ENCODE data around the gene ACBD6. TPM values are rescaled to one million over a fixed set of nuclear protein-coding genes. Genes with fewer than 3 reads are reported as not detected.

The ACBD6 gene
- total RNA-seq, 1 experiment from 2014 or later, result 136 TPM

DNA sequence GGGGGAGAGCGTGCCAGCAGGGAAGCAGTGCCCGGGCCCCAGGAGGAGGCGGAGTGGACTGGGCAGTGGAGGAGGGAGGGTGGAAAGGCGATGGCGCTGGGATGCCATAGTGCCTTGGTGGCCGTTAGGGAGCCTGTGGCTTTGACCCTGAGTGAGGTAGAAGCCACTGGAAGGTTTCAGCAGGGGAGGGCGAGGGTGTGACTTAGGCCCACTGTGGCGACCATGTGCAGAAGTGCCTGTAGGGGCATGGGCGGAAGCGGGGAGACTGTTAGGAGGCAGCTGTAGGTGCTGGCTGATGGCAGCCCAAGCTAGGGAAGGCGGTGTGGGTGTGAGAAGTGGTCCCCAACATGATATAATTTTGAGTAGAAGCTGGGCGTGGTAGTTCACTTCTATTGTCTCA, 244.1 kb downstream of the ACBD6 start:
- DNase-seq (ENCODE audit: unreplicated experiment), result no peak

DNA sequence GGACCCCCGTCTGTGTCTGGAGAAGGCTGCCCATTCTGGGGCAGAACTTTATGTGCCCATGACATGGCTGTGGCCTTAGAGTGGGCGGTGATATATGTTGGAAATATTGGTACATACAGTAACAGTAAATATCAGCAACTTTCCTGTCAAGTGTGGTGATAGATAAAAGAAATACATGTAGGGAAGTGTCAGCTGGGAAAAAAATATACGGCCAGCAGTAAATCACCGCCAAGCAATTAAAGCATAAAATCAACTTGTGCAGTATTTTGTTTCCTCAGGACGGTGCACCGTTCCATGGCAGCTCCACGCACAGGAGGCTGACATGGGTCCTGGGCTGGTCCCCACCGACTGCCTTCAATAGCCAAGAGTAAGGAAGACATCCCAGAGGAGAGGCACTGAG, 244.9 kb downstream of the ACBD6 start:
- H3K27me3 Mint-ChIP-seq (ENCODE audit: insufficient read depth, unreplicated experiment), result peaks cover 43% of the 10 kb centered on the region
- POLR2A ChIA-PET, result interaction anchor here (1.0 kb wide), 1 partner anchor 217 kb away, joined by 3 read pairs; no protein-coding TSS in a partner anchor

More for the DNA sequence above, 244.1 kb downstream of the ACBD6 start:
- Mint-ChIP-seq H3K27ac (ENCODE audit: low read depth, unreplicated experiment) (no peak overlapping the region), H3K4me3 (ENCODE audit: unreplicated experiment) (no peak overlapping the region), H3K9me3 (ENCODE audit: unreplicated experiment) (no peaks in the 10 kb centered on the region), H3K36me3 (ENCODE audit: insufficient read depth, unreplicated experiment) (no peaks in the 10 kb centered on the region), H3K4me1 (ENCODE audit: insufficient read depth, unreplicated experiment) (no peaks in the 10 kb centered on the region), H3K27me3 (ENCODE audit: insufficient read depth, unreplicated experiment) (peaks cover 43% of the 10 kb centered on the region)
- BruUV-seq (replicated peaks), result no TSS peak
- TF ChIP-seq, protein P1, sequence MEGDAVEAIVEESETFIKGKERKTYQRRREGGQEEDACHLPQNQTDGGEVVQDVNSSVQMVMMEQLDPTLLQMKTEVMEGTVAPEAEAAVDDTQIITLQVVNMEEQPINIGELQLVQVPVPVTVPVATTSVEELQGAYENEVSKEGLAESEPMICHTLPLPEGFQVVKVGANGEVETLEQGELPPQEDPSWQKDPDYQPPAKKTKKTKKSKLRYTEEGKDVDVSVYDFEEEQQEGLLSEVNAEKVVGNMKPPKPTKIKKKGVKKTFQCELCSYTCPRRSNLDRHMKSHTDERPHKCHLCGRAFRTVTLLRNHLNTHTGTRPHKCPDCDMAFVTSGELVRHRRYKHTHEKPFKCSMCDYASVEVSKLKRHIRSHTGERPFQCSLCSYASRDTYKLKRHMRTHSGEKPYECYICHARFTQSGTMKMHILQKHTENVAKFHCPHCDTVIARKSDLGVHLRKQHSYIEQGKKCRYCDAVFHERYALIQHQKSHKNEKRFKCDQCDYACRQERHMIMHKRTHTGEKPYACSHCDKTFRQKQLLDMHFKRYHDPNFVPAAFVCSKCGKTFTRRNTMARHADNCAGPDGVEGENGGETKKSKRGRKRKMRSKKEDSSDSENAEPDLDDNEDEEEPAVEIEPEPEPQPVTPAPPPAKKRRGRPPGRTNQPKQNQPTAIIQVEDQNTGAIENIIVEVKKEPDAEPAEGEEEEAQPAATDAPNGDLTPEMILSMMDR (IDR thresholded peaks at IDR 0.05; ENCODE audit: unreplicated experiment), result no peak
- ChIA-PET POLR2A (interaction anchor here (1.3 kb wide), 1 partner anchor 19 kb away, joined by 3 read pairs; no protein-coding TSS in a partner anchor), CTCF (interaction anchor here (0.7 to 1.4 kb wide), 3 partner anchors 13 to 224 kb away, joined by 3 to 4 read pairs (median 3); no protein-coding TSS in a partner anchor)
- intact Hi-C loops (cut with micrococcal nuclease), result loop anchor here (10.0 kb wide), 1 partner anchor 607 kb away; no protein-coding TSS in a partner anchor

DNA sequence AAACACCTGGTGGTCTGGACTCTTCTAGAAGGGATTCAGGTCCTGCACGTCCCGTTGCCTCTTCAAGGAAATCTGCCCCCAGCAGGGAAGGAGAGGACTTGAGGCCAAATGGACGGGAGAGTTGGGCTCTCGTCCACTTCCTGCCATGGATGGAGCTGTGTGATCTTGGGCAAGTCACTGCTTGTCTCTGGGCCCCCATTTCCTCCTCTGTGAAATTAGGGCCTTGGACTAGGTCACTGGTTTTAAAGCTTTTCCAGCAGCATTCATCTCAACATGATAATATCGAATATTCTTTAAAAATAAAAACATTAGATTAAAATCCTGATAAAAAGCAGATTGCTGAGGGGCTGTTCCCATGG, 245.4 kb downstream of the ACBD6 start:
- CTCF ChIA-PET, result interaction anchor here (0.6 to 1.4 kb wide), 4 partner anchors 12 to 442 kb away, joined by 3 to 4 read pairs (median 3); no protein-coding TSS in a partner anchor
- Mint-ChIP-seq H3K4me3 (ENCODE audit: unreplicated experiment) (no peak overlapping the region), H3K27me3 (ENCODE audit: insufficient read depth, unreplicated experiment) (peaks cover 43% of the 10 kb centered on the region), H3K4me1 (ENCODE audit: insufficient read depth, unreplicated experiment) (peaks cover 6% of the 10 kb centered on the region), H3K36me3 (ENCODE audit: insufficient read depth, unreplicated experiment) (no peaks in the 10 kb centered on the region), H3K27ac (ENCODE audit: low read depth, unreplicated experiment) (no peak overlapping the region), H3K9me3 (ENCODE audit: unreplicated experiment) (no peaks in the 10 kb centered on the region)
- DNase-seq (ENCODE audit: unreplicated experiment), result no peak
- POLR2A ChIA-PET, result interaction anchor here (1.0 kb wide), 1 partner anchor 217 kb away, joined by 3 read pairs; no protein-coding TSS in a partner anchor
- BruUV-seq (replicated peaks), result no TSS peak
- intact Hi-C loops (cut with micrococcal nuclease), result loop anchor here (10.0 kb wide), 1 partner anchor 608 kb away; no protein-coding TSS in a partner anchor
- TF ChIP-seq, protein P1 (IDR thresholded peaks at IDR 0.05; ENCODE audit: unreplicated experiment), result no peak

More for the DNA sequence above, 244.9 kb downstream of the ACBD6 start:
- Mint-ChIP-seq H3K27ac (ENCODE audit: low read depth, unreplicated experiment) (no peak overlapping the region), H3K9me3 (ENCODE audit: unreplicated experiment) (no peaks in the 10 kb centered on the region), H3K36me3 (ENCODE audit: insufficient read depth, unreplicated experiment) (no peaks in the 10 kb centered on the region), H3K4me3 (ENCODE audit: unreplicated experiment) (no peak overlapping the region), H3K4me1 (ENCODE audit: insufficient read depth, unreplicated experiment) (peaks cover 5% of the 10 kb centered on the region)
- no peak for DNase-seq (ENCODE audit: unreplicated experiment)
- TF ChIP-seq, protein P1 (IDR thresholded peaks at IDR 0.05; ENCODE audit: unreplicated experiment), result no peak
- BruUV-seq (replicated peaks), result no TSS peak
- intact Hi-C loops (cut with micrococcal nuclease), result loop anchor here (10.0 kb wide), 1 partner anchor 607 kb away; no protein-coding TSS in a partner anchor
- CTCF ChIA-PET, result interaction anchor here (0.6 to 0.8 kb wide), 3 partner anchors 13 to 443 kb away, joined by 3 to 4 read pairs (median 3); no protein-coding TSS in a partner anchor

DNA sequence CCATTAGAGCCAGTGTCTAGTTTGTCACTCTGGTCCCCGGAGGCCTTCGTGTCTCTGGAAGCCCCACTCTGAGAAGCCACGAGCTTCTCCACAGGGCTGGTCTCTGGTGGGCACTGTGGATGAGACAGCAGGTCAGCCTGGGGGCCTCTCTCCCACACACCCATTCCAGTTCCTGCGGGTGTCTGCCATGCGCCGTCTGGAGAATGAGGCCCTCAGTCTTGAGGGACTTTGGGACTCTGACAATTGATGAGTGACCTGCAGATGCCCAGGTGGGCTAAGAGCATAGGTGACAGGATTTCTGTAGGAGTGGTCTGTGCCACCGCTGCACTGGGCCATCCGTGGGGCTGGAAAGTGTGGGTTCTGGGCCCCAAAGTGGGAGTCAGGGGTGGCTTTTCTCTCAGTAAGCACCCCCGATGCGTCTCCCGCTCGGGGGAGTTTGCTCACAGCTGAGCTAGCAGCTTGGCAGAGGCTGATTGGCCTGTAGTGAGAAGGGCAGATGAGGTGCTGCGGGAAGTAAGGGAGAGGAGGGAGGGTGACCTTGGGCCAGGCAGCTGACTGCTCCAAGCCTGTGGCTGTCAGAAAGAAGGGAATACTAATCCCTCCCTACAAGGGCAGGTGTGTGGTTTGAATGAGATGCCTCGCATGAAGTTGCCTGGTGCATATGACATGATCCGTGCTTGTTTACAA, 245.9 kb downstream of the ACBD6 start:
- no TSS peak for BruUV-seq (replicated peaks)
- H3K4me1 Mint-ChIP-seq (ENCODE audit: insufficient read depth, unreplicated experiment), result peaks cover 6% of the 10 kb centered on the region
- H3K27me3 Mint-ChIP-seq (ENCODE audit: insufficient read depth, unreplicated experiment), result peaks cover 41% of the 10 kb centered on the region
- H3K4me3 Mint-ChIP-seq (ENCODE audit: unreplicated experiment), result no peak overlapping the region
- TF ChIP-seq, protein P1 (IDR thresholded peaks at IDR 0.05; ENCODE audit: unreplicated experiment), result no peak
- no peaks in the 10 kb centered on the region for H3K9me3 Mint-ChIP-seq (ENCODE audit: unreplicated experiment)
- POLR2A ChIA-PET, result interaction anchor here (1.0 to 1.5 kb wide), 2 partner anchors 12 to 218 kb away, joined by 3 to 4 read pairs; no protein-coding TSS in a partner anchor
- intact Hi-C loops (cut with micrococcal nuclease), result loop anchor here (10.0 kb wide), 1 partner anchor 608 kb away; no protein-coding TSS in a partner anchor
- CTCF ChIA-PET, result interaction anchor here (0.6 to 1.4 kb wide), 3 partner anchors 13 to 225 kb away, joined by 3 to 4 read pairs (median 4); no protein-coding TSS in a partner anchor
- H3K36me3 Mint-ChIP-seq (ENCODE audit: insufficient read depth, unreplicated experiment), result no peaks in the 10 kb centered on the region
- DNase-seq (ENCODE audit: unreplicated experiment), result no peak
- peak overlapping the region; percentile 28 for H3K27ac Mint-ChIP-seq (ENCODE audit: low read depth, unreplicated experiment)
